Gastroesophageal sphincter (tissue), 3 donors: ENCODE data around the gene AFMID.

Source experiments
- POLR2AphosphoS5 ChIP-seq: sonication (generic); formaldehyde crosslinking; IDR thresholded peaks from one replicate; pipeline ENCODE4 v1.6.1; 2017; ENCODE audit warnings: antibody characterized with exemption
- TF ChIP-seq, protein P1 (sequence below), 4 experiments: fragments of 200-600 bp in 2 of 4; fragments of 450-650 bp in 2 of 4; sonication (generic) in 1 of 4; IDR thresholded peaks; one replicate each; pipeline ENCODE4 v1.5.1; 2017 to 2019; ENCODE audit warnings: antibody characterized with exemption in 4 of 4, mild to moderate bottlenecking in 2 of 4, moderate library complexity in 2 of 4

GRCh38 chr17:78186692-78187595, at the start of gene AFMID, which contains the start of gene TK1:
- TF ChIP-seq, protein P1, sequence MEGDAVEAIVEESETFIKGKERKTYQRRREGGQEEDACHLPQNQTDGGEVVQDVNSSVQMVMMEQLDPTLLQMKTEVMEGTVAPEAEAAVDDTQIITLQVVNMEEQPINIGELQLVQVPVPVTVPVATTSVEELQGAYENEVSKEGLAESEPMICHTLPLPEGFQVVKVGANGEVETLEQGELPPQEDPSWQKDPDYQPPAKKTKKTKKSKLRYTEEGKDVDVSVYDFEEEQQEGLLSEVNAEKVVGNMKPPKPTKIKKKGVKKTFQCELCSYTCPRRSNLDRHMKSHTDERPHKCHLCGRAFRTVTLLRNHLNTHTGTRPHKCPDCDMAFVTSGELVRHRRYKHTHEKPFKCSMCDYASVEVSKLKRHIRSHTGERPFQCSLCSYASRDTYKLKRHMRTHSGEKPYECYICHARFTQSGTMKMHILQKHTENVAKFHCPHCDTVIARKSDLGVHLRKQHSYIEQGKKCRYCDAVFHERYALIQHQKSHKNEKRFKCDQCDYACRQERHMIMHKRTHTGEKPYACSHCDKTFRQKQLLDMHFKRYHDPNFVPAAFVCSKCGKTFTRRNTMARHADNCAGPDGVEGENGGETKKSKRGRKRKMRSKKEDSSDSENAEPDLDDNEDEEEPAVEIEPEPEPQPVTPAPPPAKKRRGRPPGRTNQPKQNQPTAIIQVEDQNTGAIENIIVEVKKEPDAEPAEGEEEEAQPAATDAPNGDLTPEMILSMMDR (IDR thresholded peaks at IDR 0.05): peak in 3 of 4 experiments; percentile 88 to 94 (median 91)
- peak; percentile 69 for TF ChIP-seq POLR2AphosphoS5
